ENCODE measurements around the gene ITGB5.
A peak's percentile ranks its signal among the peaks of the same experiment; 100 is the strongest.
"Not testable (repeated sequence)": the region's sequence is repeated elsewhere in the genome, so short reads cannot be mapped to it uniquely, and the experiment has no call there.

Gene ITGB5

DNA sequence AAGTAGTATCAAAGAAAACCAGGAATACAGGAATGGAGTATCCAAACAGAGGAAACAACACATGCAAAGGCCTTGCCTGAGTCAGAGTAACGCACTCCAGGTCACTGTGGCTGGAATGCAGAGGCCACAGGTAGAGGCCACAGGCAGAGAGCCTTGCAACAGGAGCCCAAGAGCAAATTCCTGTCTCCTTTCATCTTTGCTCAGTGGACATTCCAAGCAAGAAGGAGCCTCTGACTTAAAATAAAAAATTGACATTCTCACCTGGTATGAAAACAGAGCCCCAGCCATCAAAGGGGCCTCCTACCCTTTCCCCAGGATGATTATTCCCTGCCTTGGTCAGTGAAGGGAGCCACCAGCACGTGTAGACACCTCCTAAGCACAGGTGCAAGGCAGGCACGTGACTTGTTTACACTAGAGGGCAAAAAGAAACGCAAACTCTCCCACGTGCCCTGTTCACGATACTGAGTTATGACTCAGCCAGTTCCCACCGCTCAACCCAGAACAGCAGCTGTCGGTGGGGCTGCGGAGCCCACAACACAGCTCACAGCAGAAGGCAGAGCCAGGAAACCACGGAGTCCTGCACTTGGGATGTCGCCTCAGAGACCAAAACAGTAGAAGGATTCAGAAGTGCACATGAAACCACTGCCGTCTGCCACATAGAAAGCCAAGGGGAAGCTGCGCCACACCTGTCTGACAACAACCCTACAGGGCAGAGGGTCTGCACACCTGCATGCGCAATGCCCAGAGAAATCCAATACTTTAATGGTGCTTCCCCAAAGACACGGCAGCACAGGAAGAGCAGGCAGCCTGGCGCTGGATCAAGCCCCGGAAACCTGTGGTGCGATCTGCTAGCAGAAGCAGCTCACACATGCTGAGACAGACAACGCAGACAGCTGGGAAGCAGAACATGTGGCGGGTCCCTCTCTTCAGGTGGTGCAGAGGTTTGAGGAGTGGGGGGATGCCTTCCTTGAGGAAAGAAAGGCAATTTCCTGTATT lies 52.1 kb downstream of the ITGB5 start:
- peak; percentile 57 for DNase-seq

GRCh38 chr3:124833710-124834332 lies 53.3 kb downstream of the ITGB5 start:
- no peak for DNase-seq

DNA sequence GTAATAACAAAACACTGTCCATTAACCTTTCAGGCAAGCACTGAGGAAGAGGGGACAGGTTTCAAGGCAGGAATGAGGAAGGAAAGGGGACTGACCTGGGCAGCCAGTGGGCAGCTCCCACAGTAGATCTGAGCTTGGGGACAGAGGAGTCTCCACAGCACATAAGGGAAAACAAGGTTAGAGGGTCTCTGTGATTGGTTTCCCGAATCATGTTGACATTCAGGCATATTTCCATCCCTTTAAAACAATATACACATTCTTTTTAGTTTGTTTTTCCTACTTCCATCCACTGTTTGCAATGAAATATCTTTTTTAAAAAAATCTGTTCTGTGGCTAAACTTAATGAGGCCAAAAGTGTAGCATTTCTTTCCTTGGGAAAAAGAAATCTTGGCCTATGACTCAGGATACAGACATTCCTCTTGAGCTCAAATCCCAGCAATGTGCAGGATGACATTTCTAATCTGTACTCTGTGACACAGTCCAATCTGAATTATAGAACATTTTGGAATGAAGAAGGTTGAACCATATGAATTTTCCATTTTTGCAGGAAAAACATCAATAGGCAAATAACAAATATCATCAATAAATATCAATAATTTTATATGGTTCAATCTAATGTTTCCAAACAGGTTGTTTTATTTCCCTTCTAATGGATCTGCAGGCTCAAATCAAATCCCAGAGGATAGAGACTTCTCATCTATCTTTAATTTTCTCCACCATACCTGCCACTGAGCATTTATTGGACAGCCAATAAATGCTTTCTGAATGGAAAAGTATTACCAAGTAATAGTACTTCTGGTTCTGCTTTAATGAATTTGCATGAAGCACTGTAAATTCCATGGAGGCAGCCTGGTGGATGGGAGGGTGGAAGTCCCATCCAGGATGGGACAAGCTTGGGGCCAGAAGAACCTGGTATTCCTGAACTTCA lies 54.1 kb downstream of the ITGB5 start:
- no peak for DNase-seq

DNA sequence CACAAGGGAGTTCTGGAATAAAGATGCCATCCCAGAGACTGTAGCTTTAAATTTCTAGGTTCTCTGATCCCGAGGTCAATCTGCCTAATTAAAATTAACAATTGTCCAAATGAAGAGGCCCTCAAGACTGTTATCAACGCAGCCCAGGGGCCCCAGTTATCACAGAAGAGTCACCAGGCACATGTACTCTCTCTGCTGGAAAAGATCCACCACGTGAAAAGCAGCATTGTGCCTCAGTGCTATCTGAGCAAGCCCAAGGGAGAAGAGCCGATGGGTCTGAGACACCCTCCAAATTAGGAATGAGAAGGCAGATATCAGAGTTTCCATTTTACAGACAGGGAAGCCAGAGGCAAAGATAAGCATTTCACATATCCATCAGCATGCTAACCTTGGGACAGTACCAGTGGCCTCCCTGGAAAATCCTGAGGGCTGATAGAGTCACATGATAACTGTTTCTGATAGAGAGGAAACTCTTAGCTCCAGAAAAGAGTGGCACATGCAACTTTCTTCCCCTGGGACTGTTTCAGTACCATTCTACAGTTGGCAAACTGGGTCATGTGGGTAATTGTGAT lies 55.5 kb downstream of the ITGB5 start:
- DNase-seq = no peak

- peak; percentile 10 for DNase-seq
Measured at GRCh38 chr3:124829819-124830554, 57.2 kb downstream of the ITGB5 start.

DNA sequence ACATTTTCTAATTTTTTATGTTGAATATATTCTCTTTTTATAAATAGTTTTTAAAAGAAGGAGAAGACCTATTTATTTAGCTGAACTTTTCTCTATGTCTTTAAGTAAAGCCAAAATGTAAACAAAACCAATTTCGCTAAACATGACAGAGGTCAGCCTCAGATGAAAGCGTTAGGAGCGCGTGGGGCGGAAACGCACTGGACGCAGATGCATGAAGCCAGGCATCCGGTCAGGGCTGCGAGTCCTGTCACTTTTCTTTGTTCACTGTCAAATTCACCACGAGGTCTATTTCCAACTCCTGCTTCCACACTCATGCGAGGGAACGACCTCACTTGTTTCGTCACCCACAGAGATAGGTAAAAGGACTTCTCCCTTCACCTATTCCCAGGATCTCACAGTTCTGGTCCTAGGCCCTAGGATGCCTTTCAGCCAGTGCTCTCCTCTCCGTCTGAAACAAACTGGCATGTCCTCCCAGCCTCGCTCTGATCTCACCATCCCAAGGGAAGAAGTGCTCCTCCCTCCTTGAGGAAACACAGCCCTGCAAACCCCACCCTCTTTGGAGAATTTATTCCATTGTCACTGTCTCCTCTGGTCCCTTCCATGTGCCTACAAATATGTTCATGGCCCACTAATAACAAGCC lies 57.9 kb downstream of the ITGB5 start:
- no peak for DNase-seq

GRCh38 chr3:124827476-124828206 lies 59.5 kb downstream of the ITGB5 start:
- DNase-seq = not testable (repeated sequence)

DNA sequence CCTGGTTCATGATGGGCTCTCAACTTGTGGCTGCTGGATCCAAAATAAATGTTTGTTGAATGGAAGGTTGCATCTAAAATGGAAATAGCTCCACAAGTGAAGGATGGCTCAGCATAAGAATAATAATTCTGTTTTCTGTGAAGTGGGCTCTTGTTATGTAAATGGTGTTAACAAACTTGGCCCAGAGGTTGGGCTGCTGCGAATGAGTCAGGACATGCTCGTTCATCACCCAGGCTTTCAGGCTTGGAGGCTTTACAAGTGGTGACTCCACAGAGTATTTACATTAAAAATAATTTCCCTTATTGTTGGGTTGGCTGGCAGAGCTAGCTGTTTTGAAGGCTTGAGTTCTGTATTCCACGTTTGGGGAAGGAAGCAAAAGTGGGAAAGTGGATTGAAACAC lies 60.5 kb downstream of the ITGB5 start:
- DNase-seq = no peak

DNA sequence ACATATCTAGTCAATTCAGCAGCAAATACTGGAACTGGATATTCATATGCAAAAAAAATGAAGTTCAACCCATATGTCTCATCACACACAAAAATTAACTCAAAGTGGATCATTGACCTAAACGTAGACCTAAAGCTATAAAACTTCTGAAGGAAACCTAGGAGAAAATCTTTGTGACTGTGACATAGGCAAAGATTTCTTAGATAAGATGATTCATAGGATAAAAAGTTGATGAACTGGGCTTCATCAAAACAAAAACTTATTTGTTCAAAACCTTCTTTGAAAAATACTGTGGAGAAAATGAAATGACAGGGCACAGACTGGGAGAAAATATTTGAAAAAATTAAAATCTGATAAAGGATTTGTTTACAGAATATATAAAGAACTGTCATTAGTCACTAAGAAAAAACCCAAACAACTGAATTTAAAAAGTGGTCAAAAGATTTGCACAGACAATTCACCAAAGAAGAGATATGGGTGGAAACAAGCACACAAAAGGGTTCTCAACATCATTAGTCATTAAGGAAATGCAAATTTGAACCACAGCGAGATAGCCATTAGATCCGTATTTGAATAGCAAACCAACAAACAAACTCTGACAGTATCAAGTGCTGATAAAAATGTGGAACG lies 62.8 kb downstream of the ITGB5 start:
- DNase-seq = no peak

GRCh38 chr3:124823648-124824047 lies 63.5 kb downstream of the ITGB5 start:
- DNase-seq = no peak

GRCh38 chr3:124823206-124823605 lies 64.0 kb downstream of the ITGB5 start:
- DNase-seq = no peak

- DNase-seq = no peak
Measured at GRCh38 chr3:124821356-124821755, 65.8 kb downstream of the ITGB5 start.

DNA sequence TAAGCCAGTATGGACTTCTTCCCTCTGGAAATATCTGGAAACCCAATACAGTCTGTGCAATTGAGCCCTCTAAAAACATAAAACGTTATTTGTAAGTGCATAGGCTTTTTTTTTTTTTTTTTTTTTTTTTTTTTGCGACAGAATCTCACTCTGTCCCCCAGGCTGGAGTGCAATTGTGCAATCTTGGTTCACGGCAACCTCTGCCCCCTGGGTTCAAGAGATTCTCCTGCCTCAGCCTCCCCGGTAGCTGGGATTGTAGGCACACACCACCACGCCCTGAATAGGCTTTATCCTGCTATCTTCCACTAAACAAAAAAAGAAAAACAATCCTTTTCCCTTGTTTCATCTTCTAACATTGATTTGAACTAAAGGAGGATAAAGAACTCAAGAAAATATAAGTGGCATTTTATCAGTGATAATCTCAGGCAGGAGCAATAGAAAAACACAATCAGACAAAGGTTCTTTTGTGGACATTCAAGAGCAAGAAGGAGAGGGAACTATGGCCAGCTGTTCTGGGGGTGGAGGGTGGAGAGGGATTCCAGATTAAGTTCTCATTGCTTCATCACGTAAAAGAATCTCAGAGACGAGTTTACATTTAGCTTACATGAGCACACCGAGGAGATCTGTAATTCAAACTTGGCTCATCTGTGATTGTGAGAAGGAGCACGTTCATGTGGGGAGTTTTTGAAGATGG lies 68.6 kb downstream of the ITGB5 start:
- no peak for DNase-seq

GRCh38 chr3:124817079-124817478 lies 70.1 kb downstream of the ITGB5 start:
- DNase-seq = no peak

- DNase-seq = no peak
Measured at GRCh38 chr3:124816206-124816605, 71.0 kb downstream of the ITGB5 start.

- DNase-seq = no peak
Measured at GRCh38 chr3:124815781-124816180, 71.4 kb downstream of the ITGB5 start.

DNA sequence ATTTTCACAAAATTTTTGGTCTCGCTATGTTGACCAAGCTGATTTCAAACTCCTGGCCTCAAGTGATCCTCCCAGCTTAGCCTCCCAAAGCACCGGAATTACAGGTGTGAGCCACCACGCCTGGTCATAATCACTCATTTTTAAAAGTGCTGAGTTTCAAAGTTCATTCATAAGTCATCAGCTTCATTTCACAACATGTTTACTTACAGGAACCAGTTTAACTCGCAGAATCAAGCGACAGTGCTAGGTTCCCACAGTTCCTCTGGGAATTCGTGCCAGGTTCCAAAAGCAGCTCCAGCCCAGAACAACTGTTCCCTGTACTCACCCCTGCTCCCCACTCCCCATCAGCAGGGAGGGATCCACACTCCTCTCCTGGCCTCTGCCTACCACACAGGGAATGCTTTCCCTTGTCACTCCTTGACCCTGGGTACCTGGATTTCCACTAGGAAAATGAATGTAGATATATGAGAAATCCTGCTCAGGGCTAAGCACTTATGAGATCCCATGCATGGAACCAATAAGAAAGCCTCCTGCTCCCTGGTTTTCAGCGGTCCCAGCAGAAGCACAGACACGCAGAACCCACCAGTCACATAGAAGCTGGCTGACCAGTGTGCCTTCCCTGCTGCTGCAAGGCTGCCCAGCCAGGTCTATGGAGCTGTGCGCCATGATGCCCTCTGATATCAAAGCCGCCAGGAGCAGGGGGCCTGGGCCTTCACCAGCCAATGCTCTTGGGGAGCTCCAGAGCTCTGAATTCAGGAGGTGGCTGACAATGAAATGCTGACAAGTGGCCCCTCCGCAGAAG lies 72.3 kb downstream of the ITGB5 start:
- DNase-seq = no peak

- DNase-seq = no peak
Measured at GRCh38 chr3:124813541-124813940, 73.6 kb downstream of the ITGB5 start.
